SK-MEL-5 (cell line): ENCODE measurements around the gene FLT4. TPM values are rescaled to one million over a fixed set of nuclear protein-coding genes. Genes with fewer than 3 reads are reported as not detected.

ENCODE experiments used
- DNase-seq: peaks from one replicate; pipeline ENCODE4 v3.0.0-alpha.2; 2016; ENCODE audit warnings: low read depth, low spot score
- in situ Hi-C: cut with HindIII; loops from 2 replicates; pipeline ENCODE4 v1.10.0; 2016; ENCODE audit warnings: low sequenced_read_pairs, high pct_unique_total_duplicates, low pct_unique_long_range_greater_than_20kb
- total RNA-seq: library from RNA; depleted of rRNA; stranded (reverse); fragments of >200 nt; shearing (Covaris generic); gene quantifications from 2 replicates; pipeline ENCODE4 v1.2.3, GENCODE V29; 2014

Gene FLT4
- total RNA-seq, 1 experiment from 2014 or later, result 0.58 TPM

GRCh38 chr5:180646289-180646962 is 3.0 kb downstream of the FLT4 start:
- no peak for DNase-seq

GRCh38 chr5:180645274-180646204 is 3.9 kb downstream of the FLT4 start:
- DNase-seq, result no peak
- in situ Hi-C loops, result no loop called here

More at GRCh38 chr5:180646289-180646962, 3.0 kb downstream of the FLT4 start:
- in situ Hi-C loops, result no loop called here

- in situ Hi-C loops, result no loop called here
- DNase-seq, result no peak
Observed at GRCh38 chr5:180644825-180645273, 4.6 kb downstream of the FLT4 start.

GRCh38 chr5:180644129-180644824 is 5.1 kb downstream of the FLT4 start:
- in situ Hi-C loops, result no loop called here
- DNase-seq, result no peak

- DNase-seq, result no peak
- in situ Hi-C loops, result no loop called here
Observed at GRCh38 chr5:180643191-180643851, 6.1 kb downstream of the FLT4 start.

- DNase-seq, result no peak
- in situ Hi-C loops, result no loop called here
Observed at GRCh38 chr5:180642779-180643178, 6.6 kb downstream of the FLT4 start.

GRCh38 chr5:180642181-180642775 is 7.1 kb downstream of the FLT4 start:
- in situ Hi-C loops, result no loop called here
- DNase-seq, result no peak

GRCh38 chr5:180641566-180641900 is 7.9 kb downstream of the FLT4 start:
- DNase-seq, result no peak
- in situ Hi-C loops, result no loop called here

GRCh38 chr5:180640861-180641565 is 8.4 kb downstream of the FLT4 start:
- in situ Hi-C loops, result no loop called here
- no peak for DNase-seq

- in situ Hi-C loops, result no loop called here
- DNase-seq, result no peak
Observed at GRCh38 chr5:180640611-180640860, 8.9 kb downstream of the FLT4 start.

- no peak for DNase-seq
- in situ Hi-C loops, result no loop called here
Observed at GRCh38 chr5:180639741-180640610, 9.4 kb downstream of the FLT4 start.

- in situ Hi-C loops, result no loop called here
- no peak for DNase-seq
Observed at GRCh38 chr5:180639287-180639686, 10.1 kb downstream of the FLT4 start.

GRCh38 chr5:180637962-180638680 is 11.3 kb downstream of the FLT4 start:
- in situ Hi-C loops, result no loop called here
- DNase-seq, result no peak

- DNase-seq, result no peak
- in situ Hi-C loops, result no loop called here
Observed at GRCh38 chr5:180636403-180637075, 12.9 kb downstream of the FLT4 start.

- no peak for DNase-seq
- in situ Hi-C loops, result no loop called here
Observed at GRCh38 chr5:180636016-180636402, 13.4 kb downstream of the FLT4 start.
